GM19324 (cell line): Measurements from ENCODE around the gene RABEP2.
"Not testable (repeated sequence)": the region's sequence is repeated elsewhere in the genome, so short reads cannot be mapped to it uniquely, and the experiment has no call there.

Experiments
- ATAC-seq: cut with Tn5 transposase; IDR thresholded peaks from one replicate; pipeline ENCODE4 v1.9.1; 2021; ENCODE audit warnings: mild to moderate bottlenecking, moderate library complexity; ENCODE audit not compliant: unreplicated experiment, low FRiP score

The RABEP2 gene

GRCh38 chr16:28880955-28881354 is 44.1 kb downstream of the RABEP2 start:
- no peak for ATAC-seq

DNA sequence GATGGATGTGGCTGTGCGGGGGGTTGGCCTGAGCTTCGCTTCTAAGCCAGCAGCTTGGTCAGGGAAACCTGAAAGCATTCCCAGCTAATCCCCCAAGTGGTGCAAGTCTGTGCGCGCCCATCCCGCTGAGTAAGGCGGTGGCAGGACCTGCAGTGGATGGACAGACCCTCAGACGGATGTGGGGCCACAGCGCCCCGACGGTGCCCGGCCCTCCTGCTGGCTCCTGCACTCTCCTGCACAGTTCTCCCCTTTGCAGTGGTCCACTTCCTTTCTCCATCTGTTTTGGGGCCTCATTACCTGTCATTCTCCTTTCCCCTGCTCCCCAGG is 44.5 kb downstream of the RABEP2 start:
- no peak for ATAC-seq

DNA sequence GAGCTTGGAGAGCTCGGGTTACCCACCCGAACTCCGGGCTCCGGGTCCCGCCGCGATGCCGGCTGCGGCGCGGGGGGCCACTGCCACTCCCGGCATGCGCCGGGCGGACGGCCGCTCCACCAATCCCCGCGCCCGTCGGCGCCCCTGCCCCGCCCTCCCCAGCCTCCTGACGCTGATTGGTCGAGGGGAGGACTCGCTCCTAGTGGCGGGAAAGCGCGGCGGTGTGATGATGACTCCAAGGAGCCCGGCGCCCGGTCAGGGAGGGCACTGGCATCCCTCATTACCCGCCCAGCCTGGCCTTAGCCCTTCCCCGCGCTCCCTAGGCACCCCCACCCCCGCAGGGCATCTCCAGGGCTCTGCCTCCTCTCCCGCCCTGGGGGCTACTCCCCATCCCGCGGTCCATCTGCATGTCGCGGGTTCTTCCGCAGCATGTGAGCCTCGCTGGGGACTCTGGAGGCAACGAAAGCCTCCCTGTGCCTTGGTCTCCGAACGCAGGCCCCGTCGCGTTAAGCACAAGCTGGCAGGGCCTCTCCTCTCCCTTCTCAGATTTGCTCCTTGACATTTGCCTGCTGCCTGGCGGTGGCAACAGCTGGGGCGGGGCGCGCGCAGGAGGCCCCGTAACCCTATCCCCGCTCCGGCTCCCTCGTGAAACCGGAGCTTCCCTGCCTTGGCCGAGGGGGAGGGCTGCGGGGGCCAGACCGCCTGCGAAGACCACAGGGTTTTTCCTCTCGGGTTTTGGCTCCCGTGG is 45.0 kb downstream of the RABEP2 start:
- peak; percentile 87 for ATAC-seq

GRCh38 chr16:28879261-28879840 is 45.7 kb downstream of the RABEP2 start:
- peak; percentile 34 for ATAC-seq

DNA sequence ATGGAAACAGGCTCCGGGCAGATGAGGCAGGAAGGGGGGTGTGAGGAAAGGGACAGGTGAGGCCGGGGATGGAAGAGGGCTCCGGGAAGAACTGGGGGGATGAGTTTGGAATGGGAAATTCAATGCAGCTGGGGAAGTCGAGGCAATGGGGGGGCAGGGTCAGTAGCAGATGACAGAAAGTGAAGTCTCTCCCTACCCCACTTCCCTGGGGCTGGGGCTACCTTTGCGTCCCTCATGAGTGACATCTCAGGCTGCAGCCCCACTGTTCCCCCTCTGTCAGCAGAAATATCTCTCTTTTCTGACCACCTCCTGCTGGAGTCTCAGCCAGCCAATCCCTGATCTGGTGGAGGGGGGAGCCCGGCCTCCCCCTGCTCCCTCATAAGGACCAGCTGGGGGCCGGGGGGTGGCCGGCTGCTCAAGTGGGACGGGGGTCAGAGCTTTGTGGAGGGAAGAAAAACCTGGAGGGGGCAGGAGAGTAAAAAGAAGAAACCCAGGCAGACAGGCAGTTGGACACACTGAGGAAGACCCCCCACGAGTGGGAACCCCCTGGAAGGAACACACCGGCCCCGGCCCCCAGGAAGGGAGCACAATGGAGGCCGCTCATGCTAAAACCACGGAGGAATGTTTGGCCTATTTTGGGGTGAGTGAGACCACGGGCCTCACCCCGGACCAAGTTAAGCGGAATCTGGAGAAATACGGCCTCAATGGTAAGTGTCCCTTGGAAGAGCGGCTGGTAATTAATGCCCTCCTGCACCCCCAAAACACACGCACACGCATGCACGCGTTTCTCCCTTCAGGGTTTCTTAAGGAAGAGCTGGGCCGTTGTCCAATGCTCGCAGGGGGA is 46.7 kb downstream of the RABEP2 start, which contains the start of gene ATP2A1:
Gene ATP2A1, plus strand, starts transcription at position 406 of the 844 bp plus-strand sequence. Its CDS starts 184 bp downstream, at position 590.
- ATAC-seq = no peak

DNA sequence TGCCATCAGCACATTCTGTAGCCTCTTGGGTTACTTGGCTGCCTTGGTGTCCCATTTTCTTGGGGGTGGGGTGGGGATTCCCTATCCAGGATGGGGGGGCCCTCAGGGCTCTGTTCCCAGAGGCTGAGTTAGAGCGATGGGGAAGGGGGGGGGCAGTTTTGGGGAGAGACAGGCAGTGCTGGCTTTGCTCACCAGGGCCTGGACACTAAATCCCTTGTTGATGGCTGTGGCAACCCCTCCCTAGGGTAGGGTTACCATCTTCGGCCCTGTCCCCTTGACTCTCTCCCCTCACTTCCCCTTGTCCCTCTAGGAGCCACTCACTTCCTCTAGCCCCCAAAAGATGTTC is 47.4 kb downstream of the RABEP2 start:
- no peak for ATAC-seq

DNA sequence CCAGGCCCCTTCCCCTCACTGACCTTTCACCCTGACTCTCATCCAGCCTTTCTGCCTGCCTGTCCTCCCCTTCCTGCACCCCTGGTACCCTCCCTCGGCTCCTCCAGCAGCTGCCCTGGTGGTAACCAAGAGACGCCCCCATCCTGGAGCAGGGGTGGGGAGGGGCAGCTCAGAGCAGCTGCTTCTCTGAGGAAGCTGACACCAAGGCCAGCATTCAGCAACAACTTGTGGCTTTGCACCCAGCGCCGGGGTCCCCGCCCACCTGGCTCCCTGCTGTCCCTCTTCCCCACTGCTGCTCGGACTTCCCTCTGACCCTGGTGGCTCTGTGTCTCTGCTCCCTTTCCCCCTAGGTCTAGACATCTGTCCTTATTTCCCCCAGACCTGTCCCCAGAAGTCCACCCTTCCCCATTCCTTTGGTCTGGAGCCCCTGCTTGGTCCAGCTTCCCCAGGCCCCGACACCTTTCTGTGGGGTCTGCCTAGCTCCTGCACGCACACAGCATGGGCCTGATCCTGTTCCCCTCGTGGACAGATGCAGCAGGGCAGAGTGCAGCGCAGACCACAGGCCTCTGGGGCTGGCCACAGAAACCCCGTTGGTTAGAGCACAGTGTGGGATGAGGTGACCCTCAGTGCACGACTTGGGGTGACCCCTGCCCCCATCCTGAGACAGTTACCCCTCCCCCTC is 47.9 kb downstream of the RABEP2 start:
- no peak for ATAC-seq

DNA sequence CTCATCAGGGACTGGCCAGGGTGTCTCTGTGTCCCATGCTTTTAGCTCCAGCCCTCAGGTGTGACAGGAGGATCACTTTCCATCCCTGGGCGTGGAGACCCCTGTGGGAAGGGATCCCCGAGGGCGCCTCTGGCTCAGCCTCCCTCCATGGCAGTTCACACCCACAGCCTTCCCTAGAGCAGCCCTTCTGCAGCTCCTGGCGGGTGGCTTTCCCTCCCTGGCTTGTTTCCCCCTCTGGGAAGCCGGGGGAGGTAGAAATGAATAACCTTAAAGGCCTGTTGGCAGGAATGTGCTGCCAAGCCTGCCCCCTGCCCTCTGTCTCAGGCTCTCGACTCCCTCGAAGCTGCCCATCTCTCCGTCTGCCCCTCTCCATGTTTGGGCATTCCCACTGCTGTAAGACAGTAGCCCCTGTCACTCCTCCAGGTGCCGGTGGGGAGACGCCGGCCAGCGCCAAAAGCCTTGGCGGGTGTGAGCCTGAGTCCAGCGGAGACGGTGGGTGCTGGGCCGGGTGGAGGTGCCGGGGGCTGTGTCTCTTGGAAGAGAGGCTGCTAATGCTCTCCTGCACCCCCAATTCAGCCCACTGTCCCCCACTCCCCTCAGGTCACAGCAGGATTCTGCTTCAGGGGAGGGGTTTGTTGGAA is 48.9 kb downstream of the RABEP2 start:
- no peak for ATAC-seq

DNA sequence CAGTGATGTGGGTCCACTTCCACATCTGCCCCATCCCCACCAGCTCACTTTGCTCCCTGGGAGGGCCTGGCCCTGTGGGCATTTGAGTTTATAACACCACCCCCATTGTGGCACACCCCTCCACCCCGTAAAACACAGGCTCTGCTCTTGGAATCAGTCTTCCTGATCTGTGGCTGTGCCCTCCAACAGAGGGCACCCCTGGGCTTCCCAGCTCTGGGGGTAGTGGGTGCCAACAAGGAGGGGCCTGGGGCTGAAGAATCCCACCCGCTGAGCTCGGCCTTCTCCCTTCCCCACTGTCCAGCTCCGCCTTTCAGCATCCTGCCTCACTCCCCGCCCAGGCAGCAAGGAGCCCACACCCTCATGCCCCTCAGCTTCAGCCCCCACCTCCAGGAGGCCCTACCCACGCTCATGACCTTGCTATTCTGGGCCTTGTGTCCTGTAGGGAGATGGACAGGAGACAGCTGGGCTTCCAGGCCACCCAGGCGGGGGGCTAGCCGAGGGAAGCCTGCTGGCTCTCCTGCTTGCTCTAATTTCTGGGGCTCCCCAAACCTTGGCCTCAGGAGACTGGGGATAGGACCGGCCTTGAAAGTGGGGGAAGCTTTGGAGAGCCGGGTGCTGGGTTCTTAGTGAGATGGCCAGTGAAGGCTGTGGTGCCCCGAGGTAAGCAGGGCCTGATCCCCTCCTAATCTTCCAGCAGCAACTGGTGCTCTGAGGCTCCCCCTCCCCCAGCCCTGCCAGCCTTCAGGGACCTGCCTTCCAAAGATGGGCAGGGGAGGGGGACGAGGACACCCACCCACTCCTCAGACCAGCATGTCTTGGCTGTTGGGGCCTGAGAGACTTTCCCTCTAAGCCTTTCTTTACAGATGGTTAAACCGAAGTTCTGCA is 49.7 kb downstream of the RABEP2 start:
- ATAC-seq = no peak

GRCh38 chr16:28874406-28874805 is 50.6 kb downstream of the RABEP2 start:
- ATAC-seq = no peak

DNA sequence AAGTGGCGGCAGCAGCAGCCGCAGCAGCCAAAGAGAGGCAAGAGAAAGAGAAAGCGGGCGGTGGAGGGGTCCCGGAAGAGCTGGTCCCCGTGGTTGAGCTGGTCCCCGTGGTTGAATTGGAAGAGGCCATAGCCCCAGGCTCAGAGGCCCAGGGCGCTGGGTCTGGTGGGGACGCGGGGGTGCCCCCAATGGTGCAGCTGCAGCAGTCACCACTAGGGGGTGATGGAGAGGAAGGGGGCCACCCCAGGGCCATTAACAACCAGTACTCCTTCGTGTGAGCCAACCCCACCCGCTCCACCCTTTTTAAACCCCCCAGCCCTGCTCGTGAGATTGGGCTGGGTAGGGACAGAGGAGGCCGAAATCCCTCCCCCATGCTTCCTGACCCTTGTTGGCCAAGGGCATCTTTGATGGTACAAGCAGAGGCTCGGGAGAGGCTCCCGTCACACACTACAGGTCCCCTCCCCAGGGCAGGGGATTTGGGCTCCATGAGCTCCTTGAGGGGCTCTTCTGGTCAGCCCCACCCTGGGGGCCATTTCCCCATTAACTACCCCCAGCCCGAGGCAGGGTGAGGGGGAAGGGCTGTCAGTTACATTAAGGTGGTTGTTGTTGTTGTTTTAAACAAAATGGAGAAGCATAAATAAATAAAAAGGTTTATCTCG is 51.4 kb downstream of the RABEP2 start:
- ATAC-seq = no peak

GRCh38 chr16:28872952-28873351 is 52.1 kb downstream of the RABEP2 start:
- no peak for ATAC-seq

- no peak for ATAC-seq
These were observed 55.8 kb downstream of the RABEP2 start for GRCh38 chr16:28869201-28869600.

GRCh38 chr16:28867646-28868045 is 57.4 kb downstream of the RABEP2 start:
- not testable (repeated sequence) for ATAC-seq

- ATAC-seq = no peak
These were observed 57.8 kb downstream of the RABEP2 start for GRCh38 chr16:28867241-28867640.

DNA sequence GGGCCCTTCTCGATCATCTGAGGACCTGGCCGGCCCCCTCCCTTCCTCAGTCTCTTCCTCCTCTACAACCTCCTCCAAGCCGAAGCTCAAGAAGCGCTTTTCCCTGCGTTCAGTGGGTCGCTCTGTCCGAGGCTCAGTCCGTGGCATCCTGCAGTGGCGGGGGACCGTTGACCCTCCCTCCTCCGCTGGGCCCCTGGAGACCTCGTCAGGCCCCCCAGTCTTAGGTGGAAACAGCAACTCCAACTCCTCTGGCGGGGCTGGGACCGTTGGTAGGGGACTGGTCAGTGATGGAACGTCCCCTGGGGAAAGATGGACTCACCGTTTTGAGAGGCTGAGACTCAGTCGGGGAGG is 58.6 kb downstream of the RABEP2 start:
- no peak for ATAC-seq

DNA sequence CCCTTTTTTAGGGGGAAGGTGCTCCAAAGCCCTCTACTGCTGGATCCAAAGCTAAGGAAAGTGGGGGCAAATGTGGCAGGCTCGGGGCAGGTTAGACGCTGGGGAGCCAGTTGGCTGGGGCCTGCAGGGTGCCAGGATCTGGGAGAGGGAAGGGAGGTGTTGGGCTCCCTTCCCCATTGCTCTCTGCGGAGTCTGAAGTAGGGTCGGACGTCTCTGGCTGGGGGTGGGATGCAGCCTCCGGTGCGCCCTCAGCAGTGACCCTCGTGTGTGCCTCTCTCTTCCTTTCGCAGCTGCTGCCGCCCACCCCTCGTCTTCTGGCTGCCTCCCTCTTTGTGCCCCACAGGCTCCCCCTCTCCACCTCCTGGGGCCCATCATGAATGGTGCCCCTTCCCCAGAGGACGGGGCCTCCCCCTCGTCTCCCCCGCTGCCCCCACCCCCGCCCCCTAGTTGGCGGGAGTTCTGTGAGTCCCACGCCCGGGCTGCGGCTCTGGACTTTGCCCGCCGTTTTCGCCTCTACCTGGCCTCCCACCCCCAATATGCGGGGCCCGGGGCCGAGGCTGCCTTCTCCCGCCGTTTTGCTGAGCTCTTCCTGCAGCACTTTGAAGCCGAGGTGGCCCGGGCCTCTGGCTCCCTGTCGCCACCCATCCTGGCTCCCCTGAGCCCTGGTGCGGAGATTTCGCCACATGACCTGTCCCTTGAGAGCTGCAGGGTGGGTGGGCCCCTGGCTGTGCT is 59.1 kb downstream of the RABEP2 start:
- ATAC-seq = no peak

- no peak for ATAC-seq
These were observed 59.9 kb downstream of the RABEP2 start for GRCh38 chr16:28865001-28865688.
